ENCODE data around the gene DPYD.

DPYD gene

GRCh38 chr1:97726386-97726785 lies 194.4 kb downstream of the DPYD start:
- no peak for TF ChIP-seq CTCF (conservative IDR thresholded peaks at IDR 0.05)
- H3K27ac ChIP-seq: no peak overlapping the region

- TF ChIP-seq CTCF (conservative IDR thresholded peaks at IDR 0.05): no peak
Measured at GRCh38 chr1:97721221-97721620, 199.6 kb downstream of the DPYD start.

GRCh38 chr1:97712980-97713379 lies 207.9 kb downstream of the DPYD start:
- H3K27ac ChIP-seq: no peak overlapping the region
- no peak for TF ChIP-seq CTCF (conservative IDR thresholded peaks at IDR 0.05)

More at GRCh38 chr1:97721221-97721620, 199.6 kb downstream of the DPYD start:
- H3K27ac ChIP-seq: no peak overlapping the region

GRCh38 chr1:97711858-97712257 lies 209.0 kb downstream of the DPYD start:
- TF ChIP-seq CTCF (conservative IDR thresholded peaks at IDR 0.05): no peak
- H3K27ac ChIP-seq: no peak overlapping the region

- no peak for TF ChIP-seq CTCF (conservative IDR thresholded peaks at IDR 0.05)
- H3K27ac ChIP-seq: no peak overlapping the region
Measured at GRCh38 chr1:97693601-97694000, 227.2 kb downstream of the DPYD start.

GRCh38 chr1:97691325-97691724 lies 229.5 kb downstream of the DPYD start:
- TF ChIP-seq CTCF (conservative IDR thresholded peaks at IDR 0.05): no peak
- no peak overlapping the region for H3K27ac ChIP-seq

- no peak for TF ChIP-seq CTCF (conservative IDR thresholded peaks at IDR 0.05)
- H3K27ac ChIP-seq: no peak overlapping the region
Measured at GRCh38 chr1:97685360-97685759, 235.5 kb downstream of the DPYD start.

GRCh38 chr1:97680894-97681293 lies 239.9 kb downstream of the DPYD start:
- no peak for TF ChIP-seq CTCF (conservative IDR thresholded peaks at IDR 0.05)
- H3K27ac ChIP-seq: no peak overlapping the region

Measured in VCaP (cell line).